HG03039 (cell line): ENCODE measurements around the gene FN3K.
"Not testable (repeated sequence)": the region's sequence is repeated elsewhere in the genome, so short reads cannot be mapped to it uniquely, and the experiment has no call there.

ENCODE experiments used
- ATAC-seq: cut with Tn5 transposase; IDR thresholded peaks from one replicate; pipeline ENCODE4 v1.9.1; 2021; ENCODE audit warnings: mild to moderate bottlenecking, moderate library complexity; ENCODE audit not compliant: unreplicated experiment

The FN3K gene

GRCh38 chr17:82772026-82772425 is 36.6 kb downstream of the FN3K start:
- no peak for ATAC-seq

- not testable (repeated sequence) for ATAC-seq
These were observed 39.0 kb downstream of the FN3K start for GRCh38 chr17:82774456-82774855.

GRCh38 chr17:82775001-82775823 is 39.8 kb downstream of the FN3K start:
- no peak for ATAC-seq

GRCh38 chr17:82776454-82776853 is 41.0 kb downstream of the FN3K start:
- no peak for ATAC-seq

- not testable (repeated sequence) for ATAC-seq
These were observed 42.5 kb downstream of the FN3K start for GRCh38 chr17:82777778-82778375.

GRCh38 chr17:82779541-82779940 is 44.1 kb downstream of the FN3K start:
- ATAC-seq: no peak

GRCh38 chr17:82780195-82780594 is 44.8 kb downstream of the FN3K start:
- ATAC-seq: no peak

GRCh38 chr17:82780971-82781893 is 45.8 kb downstream of the FN3K start:
- ATAC-seq: no peak

GRCh38 chr17:82781894-82782274 is 46.5 kb downstream of the FN3K start:
- no peak for ATAC-seq

GRCh38 chr17:82782657-82783207 is 47.3 kb downstream of the FN3K start:
- ATAC-seq: no peak

GRCh38 chr17:82783498-82783897 is 48.1 kb downstream of the FN3K start:
- ATAC-seq: no peak

GRCh38 chr17:82785581-82785980 is 50.2 kb downstream of the FN3K start:
- ATAC-seq: not testable (repeated sequence)

GRCh38 chr17:82786427-82786826 is 51.0 kb downstream of the FN3K start:
- no peak for ATAC-seq

- no peak for ATAC-seq
These were observed 51.9 kb downstream of the FN3K start for GRCh38 chr17:82787081-82787848.

GRCh38 chr17:82788206-82789001 is 53.0 kb downstream of the FN3K start:
- no peak for ATAC-seq

- ATAC-seq: no peak
These were observed 53.7 kb downstream of the FN3K start for GRCh38 chr17:82789051-82789592.

GRCh38 chr17:82789806-82790205 is 54.4 kb downstream of the FN3K start:
- no peak for ATAC-seq

GRCh38 chr17:82790391-82790790 is 55.0 kb downstream of the FN3K start:
- no peak for ATAC-seq

- no peak for ATAC-seq
These were observed 56.1 kb downstream of the FN3K start for GRCh38 chr17:82791532-82791931.
